Breast epithelium (tissue), 3 donors: ENCODE measurements around the gene TMEM178B.

ENCODE experiments used
- POLR2A ChIP-seq: fragments of 450-650 bp; IDR thresholded peaks from one replicate; pipeline ENCODE4 v1.6.1; 2016; ENCODE audit warnings: antibody characterized with exemption, mild to moderate bottlenecking, moderate library complexity
- POLR2AphosphoS5 ChIP-seq, 3 donors: sonication (generic); formaldehyde crosslinking; IDR thresholded peaks; one replicate each; pipeline ENCODE4 v1.6.1; 2017; ENCODE audit warnings: antibody characterized with exemption in 3 of 3
- TF ChIP-seq, protein P1 (sequence below), 3 donors: fragments of 450-650 bp; IDR thresholded peaks; one replicate each; pipeline ENCODE4 v1.5.1; 2016 to 2017; ENCODE audit warnings: antibody characterized with exemption in 3 of 3, mild to moderate bottlenecking in 3 of 3, moderate library complexity in 3 of 3

DNA sequence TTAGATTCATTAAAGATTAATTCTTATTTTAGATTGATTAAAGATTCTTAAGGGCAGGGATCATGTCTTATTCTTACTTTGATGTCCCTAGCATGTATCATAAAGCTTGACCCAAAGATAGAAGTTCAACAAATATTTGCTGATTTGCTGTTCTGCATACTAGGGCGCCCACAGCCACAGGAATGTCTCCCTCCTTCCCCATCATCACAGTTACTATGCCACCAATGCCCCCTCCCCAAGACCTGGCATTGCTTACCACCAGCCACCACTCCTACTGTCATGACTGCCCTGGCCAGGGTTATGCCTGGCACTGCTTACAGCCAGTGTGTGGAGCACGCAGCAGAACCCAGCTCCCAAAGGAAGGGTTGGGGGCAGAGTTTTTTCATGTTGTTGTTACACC, 390.7 kb downstream of the TMEM178B start:
- TF ChIP-seq, protein P1, sequence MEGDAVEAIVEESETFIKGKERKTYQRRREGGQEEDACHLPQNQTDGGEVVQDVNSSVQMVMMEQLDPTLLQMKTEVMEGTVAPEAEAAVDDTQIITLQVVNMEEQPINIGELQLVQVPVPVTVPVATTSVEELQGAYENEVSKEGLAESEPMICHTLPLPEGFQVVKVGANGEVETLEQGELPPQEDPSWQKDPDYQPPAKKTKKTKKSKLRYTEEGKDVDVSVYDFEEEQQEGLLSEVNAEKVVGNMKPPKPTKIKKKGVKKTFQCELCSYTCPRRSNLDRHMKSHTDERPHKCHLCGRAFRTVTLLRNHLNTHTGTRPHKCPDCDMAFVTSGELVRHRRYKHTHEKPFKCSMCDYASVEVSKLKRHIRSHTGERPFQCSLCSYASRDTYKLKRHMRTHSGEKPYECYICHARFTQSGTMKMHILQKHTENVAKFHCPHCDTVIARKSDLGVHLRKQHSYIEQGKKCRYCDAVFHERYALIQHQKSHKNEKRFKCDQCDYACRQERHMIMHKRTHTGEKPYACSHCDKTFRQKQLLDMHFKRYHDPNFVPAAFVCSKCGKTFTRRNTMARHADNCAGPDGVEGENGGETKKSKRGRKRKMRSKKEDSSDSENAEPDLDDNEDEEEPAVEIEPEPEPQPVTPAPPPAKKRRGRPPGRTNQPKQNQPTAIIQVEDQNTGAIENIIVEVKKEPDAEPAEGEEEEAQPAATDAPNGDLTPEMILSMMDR (IDR thresholded peaks at IDR 0.05) = no peak
- no peak for TF ChIP-seq POLR2A
- no peak for TF ChIP-seq POLR2AphosphoS5 (IDR thresholded peaks at IDR 0.05)
